Astrocyte of the spinal cord (primary cell): ENCODE data around the gene GOSR2.
"Not testable (repeated sequence)": the region's sequence is repeated elsewhere in the genome, so short reads cannot be mapped to it uniquely, and the experiment has no call there.

Experiments used
- DNase-seq: peaks from one replicate; pipeline ENCODE4 v3.0.0; 2011; ENCODE audit warnings: low read depth, low spot score
- H3K4me3 ChIP-seq: 2 replicates; pipeline ENCODE4 v1.5.1; 2011; ENCODE audit warnings: low read depth, mild to moderate bottlenecking, low read length, moderate library complexity
- in situ Hi-C: cut with HindIII; loops from 2 replicates; pipeline ENCODE4 v1.10.0; 2017; ENCODE audit warnings: low sequenced_read_pairs
- TF ChIP-seq, protein P1 (sequence below): IDR thresholded peaks from 2 replicates; pipeline ENCODE4 v1.5.1; 2012; ENCODE audit warnings: low read depth, mild to moderate bottlenecking, low read length, inconsistent platforms

Gene GOSR2

DNA sequence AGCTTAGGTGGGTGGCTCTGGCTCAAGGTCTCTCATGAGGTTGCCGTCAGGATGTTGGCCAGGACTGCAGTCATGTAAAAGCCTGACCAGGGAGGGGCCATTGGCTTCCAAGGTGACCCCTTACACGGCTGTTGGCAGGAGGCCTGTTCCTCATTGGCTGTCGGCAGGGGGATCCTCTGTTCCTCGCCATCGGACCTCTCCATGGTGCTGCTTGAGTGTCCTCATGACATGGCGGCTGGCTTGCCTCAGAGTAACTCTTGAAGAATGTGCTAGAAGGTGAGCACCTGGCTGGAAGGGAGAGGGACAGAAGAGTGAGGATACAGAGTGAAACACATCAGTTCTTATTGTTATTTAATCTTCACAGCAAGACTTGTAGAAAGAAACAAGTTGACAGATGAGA is 60.8 kb downstream of the GOSR2 start:
- no peak for DNase-seq
- TF ChIP-seq, protein P1, sequence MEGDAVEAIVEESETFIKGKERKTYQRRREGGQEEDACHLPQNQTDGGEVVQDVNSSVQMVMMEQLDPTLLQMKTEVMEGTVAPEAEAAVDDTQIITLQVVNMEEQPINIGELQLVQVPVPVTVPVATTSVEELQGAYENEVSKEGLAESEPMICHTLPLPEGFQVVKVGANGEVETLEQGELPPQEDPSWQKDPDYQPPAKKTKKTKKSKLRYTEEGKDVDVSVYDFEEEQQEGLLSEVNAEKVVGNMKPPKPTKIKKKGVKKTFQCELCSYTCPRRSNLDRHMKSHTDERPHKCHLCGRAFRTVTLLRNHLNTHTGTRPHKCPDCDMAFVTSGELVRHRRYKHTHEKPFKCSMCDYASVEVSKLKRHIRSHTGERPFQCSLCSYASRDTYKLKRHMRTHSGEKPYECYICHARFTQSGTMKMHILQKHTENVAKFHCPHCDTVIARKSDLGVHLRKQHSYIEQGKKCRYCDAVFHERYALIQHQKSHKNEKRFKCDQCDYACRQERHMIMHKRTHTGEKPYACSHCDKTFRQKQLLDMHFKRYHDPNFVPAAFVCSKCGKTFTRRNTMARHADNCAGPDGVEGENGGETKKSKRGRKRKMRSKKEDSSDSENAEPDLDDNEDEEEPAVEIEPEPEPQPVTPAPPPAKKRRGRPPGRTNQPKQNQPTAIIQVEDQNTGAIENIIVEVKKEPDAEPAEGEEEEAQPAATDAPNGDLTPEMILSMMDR = no peak
- in situ Hi-C loops = no loop called here
- no peak overlapping the region for H3K4me3 ChIP-seq

DNA sequence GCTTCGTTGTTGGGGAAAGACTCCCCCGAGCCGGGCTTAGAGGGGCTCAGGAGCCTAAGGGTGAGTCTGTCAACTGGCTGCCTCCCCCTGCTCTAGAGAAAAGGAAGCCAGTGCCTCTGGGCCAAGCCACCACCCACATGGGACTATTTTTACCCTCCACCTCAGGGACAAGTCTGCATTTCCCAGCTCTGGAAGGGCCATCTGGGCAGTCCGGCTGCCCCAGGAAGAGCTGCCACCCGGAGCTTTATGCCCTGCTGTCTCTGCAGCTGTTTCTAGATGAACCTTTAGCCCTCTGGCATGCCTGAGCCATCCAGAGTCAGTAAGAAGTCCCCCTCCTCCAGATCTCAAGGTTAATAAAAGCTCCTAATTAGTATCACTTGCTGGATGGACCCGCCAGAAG is 61.4 kb downstream of the GOSR2 start:
- in situ Hi-C loops = no loop called here
- DNase-seq = no peak
- no peak overlapping the region for H3K4me3 ChIP-seq
- TF ChIP-seq, protein P1 = no peak

DNA sequence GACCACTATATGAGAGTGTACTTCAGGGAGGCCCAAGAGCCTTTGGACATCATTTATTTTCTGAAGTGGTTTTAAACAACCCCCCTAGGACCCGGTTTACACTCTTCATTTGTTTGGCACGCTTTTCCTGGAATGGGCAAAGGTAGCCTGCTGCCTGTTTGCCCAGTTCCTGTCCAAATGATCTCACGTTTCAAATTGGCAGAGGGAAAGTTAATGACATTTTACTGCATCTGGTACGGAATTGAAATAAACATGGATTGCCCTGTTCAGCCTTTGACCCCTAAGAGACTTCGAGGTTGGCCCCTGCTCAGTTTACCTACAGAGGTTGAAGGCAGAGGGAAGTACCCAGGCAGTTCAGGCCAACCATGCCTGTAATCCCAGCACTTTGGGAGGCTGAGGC is 61.9 kb downstream of the GOSR2 start:
- no peak for DNase-seq
- H3K4me3 ChIP-seq = no peak overlapping the region
- TF ChIP-seq, protein P1 = no peak
- in situ Hi-C loops = no loop called here

DNA sequence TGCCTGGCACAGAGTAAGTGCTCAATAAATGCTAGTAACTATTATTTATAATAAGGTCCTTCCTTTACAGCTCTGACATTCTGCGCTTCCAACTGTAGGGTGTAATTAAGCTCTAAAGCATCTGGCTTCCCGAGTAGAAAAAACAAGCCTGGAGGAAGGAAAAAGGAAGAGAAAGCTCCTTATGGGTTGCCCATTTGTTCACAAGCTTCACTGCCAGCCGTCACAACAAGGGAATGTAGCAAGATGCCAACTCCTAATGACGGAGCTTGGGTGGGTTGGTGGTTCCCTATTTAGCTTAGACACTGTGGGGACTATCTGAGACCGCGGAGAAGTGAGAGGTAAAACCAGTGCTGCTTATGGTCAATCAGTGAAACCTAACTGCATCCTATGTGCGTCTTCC is 63.4 kb downstream of the GOSR2 start:
- TF ChIP-seq, protein P1 = no peak
- in situ Hi-C loops = no loop called here
- DNase-seq = no peak
- no peak overlapping the region for H3K4me3 ChIP-seq

DNA sequence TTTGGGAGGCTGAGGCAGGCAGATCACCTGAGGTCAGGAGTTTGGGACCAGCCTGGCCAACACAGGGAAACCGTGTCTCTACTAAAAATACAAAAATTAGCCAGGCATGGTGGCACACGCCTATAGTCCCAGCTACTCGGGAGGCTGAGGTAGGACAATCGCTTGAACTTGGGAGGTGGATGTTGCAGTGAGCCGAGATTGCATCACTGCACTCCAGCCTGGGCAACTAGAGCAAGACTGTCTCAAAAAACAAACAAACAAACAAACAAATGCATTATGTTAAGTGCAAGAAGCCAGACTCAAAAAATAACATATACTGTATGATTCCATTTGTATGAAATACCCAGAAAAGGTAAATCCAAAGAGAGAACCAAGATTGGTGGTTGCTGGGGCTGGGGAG is 65.0 kb downstream of the GOSR2 start:
- DNase-seq, in situ Hi-C loops, H3K4me3 ChIP-seq: not testable (repeated sequence)

DNA sequence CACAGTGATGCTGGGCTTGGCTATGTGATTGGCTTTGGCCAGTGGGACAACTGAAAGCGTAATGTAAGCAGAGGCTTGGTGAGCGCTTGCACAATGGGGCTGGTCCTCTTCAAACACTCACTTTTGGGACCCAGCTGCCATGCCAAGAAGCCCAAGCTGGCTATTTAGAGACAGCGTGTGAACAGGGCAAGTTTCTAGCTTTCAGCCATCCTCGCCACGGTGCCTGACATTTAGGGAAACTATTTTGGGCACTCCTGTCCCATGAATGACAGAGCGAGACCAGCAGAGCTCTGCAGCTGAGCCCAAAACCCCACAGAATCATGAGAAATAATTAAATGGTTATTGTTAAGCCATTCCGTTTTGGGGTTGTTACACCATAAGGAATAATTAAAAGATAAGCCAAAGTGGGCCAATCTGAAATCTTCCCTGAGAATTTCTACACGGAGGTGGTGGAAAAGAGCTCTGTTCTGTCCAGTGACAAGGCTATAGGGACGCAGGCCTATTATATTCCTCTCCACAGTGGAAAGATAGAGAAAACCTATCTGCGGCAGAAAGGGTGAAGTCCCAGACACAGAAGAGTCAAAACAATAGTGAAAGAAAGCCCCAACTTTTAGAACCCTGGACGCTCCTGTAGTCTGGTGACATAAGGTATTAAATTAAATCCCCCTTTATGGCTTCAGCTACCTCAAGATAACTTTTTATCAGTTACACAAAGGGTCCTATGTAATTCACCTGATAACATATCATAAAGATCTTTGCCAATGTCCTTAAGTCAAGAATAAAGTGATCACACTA is 66.9 kb downstream of the GOSR2 start:
- no peak for DNase-seq
- TF ChIP-seq, protein P1 = no peak
- in situ Hi-C loops = no loop called here
- no peak overlapping the region for H3K4me3 ChIP-seq

DNA sequence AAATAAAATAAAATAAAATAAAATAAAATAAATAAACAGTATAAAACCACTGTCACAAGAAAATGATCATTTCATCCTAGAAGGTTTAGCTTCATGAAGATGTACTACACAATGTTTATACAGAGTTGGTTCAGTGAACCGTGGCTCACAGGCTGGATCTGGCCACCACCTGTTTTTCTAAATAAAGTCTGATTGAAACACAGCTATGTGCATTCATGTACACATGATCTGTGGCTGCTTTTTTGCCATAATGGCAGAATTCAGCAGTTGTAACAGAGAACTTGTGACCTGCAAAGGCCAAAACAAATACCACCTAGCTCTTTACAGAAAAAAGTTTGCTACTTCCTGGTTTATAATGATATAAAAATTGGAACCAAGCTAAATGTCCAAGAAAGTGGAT is 68.7 kb downstream of the GOSR2 start:
- in situ Hi-C loops = no loop called here
- no peak for DNase-seq
- H3K4me3 ChIP-seq = no peak overlapping the region
- TF ChIP-seq, protein P1 = no peak
